Inflammatory macrophage treated with lipopolysaccharide for 1 hour (primary cell): ENCODE data around the gene DMWD.
"Not testable (repeated sequence)": the region's sequence is repeated elsewhere in the genome, so short reads cannot be mapped to it uniquely, and the experiment has no call there.

Experiments
- DNase-seq, 2 donors: peaks; one replicate each; pipeline ENCODE4 v3.0.0-alpha.2; 2020 to 2022

Gene DMWD

DNA sequence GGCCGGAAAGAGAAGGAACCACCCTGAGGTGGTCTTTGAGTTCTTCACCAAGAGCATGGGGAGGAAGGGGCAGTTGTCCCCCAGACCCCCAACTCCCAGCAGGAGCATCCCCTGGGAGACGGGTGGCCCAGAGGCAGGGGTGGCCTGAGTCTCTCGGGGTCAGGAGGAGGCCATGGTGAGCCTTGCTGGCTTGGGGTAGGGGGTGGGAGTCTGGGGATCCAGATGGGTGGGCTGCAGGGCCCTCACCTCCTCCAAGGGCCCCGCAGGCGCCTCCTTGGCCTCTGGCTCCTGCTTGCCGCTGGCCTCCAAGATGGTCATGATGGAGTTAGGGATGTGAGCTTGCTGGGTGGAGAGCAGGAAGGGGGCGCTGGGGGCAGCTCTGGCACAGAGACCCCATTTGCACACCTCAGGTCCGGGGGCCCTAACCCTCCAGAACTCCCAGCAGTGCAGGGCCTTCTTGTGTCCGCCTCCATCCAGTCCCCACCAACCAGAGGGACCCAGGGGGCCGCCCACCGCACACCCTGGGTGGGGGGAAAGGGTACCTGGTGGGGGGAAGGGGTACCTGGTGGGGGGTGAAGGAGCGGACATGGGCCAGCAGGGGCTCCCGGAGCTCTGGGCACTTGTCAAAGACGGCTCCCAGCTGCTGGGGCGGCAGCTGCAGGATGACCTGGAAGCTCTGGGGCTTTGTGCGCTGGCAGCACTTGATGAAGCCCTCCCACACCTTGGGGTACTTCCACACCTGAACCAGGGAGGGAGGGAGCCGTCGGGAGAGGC is 23.8 kb upstream of the DMWD start:
- no peak for DNase-seq

DNA sequence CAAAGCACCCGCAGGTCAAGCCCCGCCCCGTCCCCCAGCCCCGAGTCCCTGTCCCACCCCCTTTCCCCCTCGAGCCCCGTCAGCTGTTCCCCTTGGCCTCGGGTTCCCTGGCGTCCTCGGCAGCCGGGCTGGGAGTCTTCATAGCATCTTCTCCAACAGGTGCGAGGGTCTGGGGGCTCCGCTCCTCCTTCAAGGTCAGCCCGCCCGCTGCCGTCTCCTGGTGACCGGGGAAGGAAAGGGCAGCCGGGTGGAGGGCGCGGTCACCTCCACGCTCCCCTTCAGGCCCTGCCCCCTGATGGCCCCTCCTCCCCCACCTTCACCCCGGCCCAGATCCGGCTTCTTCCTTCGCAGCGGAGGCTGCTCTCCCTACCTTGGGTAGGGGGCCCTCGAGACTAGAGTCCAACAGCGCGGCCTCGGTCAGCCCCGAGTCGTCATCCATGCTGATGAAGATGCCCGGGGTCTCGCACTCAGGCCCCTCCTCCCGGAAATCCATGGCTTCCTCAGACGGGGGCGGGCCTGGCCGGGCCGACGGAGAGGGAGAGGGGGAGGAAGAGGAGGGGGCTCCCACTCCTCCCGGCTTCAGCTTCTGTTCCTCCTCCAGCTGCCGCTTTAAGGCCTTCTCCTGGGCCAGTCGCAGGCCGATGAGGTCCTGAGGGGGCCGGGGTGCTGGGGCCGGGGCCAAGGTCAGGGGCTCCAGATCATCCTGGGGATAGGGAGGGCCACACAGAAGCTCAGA is 23.0 kb upstream of the DMWD start:
- no peak for DNase-seq

DNA sequence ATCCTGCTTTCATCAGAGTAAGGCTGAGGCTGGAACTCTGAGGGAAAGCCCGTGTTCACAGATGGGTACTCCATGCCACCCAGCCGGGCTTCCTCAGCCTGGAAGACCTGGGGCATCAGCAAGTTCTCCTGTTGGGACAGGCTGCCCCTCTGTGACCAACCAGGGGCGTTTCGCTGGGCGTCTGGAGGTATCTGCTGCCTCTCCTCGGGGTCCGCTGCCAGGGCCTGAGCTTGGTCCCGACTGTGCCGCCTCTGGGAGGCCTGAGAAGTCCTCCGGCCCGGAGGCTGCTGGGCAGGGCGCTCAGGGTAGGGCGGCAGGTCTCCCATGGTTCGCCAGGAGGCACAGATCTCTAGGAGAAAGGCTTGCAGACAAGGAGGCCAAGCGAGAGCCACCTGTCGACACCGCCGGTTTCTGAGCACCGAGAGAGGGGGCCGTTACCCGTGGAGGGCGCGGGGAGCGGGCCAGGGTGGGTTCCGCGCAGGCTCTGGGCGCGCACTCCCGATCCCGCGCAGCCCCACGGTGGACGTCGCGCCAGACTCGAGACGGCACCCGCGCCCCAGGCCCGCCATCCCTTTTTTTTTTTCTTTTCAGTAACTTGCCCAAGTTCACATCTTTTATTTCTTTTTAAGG is 22.3 kb upstream of the DMWD start, which contains the start of gene RSPH6A:
RSPH6A (minus strand) TSS at position 458 of the 630 bp plus-strand sequence; CDS start at position 326, 132 bp downstream.
- DNase-seq, result no peak

DNA sequence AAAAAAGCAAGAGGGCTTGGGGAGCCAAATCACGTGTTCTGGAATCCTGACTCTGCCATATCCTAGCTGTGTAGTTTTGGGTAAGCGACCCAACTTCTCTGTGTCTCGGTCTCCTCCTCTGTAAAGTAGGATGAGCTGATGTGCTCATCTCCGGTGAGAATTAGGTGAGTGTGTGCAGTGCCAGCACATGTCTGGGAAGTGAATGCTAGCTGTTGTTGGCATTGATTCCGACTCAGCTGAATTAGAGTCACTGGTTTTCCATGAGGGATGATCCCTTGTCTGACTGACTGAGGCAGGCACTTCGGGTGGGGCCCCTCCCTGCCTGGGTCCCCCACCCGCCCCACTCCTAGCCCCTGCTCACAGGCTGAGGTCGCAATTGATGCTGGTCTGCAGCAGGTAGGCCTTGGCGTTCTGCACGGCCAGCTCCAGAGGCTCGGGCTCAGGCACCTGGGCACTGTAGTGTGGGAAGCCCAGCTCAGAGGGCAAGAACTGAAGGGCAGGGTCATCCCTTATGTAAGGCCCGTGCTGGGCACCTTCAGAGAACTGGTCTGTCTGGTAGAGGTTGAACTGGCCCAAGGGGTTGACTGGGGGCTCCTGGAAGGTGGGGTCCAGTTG is 21.6 kb upstream of the DMWD start:
- no peak for DNase-seq

DNA sequence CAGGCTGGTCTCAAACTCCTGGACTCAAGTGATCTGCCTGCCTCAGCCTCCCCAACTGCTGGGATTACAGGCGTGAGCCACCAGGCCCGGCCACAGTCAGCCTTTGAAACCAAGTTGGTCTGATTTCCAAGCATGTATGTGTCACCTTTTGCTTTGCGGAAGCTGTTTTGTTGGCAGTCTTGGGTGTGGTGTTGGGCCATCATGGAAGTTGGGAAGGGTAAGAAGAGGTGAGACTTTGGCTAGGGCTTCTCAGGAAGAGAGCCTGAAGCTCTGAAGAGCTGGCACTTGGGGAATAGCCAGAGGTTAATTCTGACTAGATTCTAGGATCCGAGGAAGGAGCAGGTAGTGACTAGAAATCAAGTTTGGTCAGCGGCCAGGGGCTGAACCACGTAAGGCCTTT is 19.7 kb upstream of the DMWD start:
- no peak for DNase-seq

- DNase-seq, result peak in 1 of 2 donors; percentile 27
Measured at GRCh38 chr19:45809643-45810159, 17.1 kb upstream of the DMWD start.

DNA sequence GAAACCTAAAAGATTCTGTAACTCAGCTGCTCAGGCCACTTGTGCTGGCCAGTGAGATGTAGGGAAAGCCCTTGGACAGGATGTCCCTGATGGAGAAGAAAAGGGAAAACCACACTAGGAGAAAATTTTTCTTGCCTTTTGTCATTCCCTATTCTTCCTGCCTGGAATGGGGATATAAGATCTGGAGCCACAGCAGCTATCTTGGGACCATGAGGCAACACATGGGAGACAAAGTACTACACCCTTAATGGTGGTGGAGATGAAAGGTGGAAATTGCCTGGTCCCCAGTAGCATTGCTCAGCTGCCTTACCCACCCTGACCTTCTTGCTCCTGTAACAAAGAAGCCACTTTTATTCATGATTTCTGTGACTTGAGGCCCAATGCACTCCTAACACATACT is 13.1 kb upstream of the DMWD start:
- DNase-seq, result no peak

DNA sequence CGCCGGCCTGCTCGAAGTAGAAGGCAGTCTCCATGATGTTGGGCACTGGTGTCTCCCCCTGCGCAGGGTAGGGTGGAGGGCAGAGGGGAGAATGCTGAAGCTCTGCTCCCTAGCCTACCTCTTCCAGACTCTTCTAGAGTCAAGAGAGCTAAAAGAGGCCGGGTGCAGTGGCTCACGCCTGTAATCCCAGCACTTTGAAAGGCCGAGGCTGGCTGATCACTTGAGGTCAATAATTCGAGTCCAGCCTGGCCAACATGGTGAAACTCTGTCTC is 12.2 kb upstream of the DMWD start:
- DNase-seq, result no peak

DNA sequence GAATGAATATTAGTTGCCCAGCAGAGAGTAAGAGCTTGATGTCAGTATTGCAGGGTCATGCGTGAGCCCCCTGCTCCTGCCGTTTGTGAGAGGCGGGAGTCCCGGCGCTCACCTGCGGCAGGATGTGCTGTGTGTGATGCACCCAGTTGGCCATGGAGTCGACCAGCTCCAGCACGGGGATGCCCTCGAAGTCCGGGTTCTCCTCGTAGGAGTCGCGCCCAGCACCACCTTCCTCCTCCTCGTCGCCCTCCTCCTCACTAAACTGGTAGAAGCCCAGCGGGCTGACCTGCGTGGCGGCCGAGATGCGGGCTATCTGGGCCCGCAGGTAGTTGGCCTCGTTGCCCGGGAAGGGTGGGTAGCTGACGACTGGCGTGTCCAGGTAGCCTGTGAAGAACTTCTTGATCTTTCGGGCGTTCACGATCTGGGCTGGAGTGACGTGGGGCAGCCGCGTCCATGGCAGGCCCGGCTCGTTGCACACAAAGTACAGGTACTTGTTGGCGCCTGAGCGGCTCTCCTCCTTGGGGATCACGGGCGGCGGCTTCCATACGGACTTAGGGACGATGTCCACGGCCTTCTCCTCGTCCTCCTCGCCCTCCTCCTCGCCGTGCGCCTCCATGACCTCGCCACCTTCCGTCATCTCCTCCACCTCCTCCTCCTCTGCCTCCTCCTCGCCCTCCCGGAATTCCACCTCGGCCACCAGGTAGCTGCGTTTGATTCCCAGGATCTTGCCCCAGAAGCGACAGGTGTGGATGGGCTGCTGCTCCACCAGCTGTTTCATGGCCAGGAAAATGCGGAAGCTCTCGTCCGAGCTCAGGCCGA is 11.7 kb upstream of the DMWD start:
- DNase-seq, result no peak

DNA sequence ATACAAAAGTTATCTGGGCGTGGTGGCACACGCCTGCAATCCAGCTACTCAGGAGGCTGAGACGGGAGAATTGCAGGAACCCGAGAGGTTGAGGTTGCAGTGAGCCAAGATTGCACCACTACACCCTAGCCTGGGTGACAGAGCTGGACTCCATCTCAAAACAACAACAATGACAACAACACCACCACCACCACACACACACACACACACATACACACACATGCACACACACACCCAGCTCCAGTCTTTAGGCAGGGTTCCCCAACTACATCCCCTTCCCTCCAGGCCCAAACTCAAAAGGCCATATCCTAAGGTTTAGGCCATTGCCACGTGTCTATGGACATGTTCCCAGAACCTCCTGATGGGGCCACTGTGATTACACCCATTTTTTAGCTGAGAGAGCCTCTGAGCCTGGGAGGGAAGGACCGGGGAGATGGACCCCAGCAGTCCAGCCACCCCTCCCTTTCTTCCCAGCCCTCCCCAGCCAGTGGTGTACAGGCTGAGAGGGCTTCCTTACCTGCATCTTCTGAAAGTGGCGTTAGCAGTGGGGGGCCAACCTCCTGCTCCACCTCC is 9.0 kb upstream of the DMWD start:
- no peak for DNase-seq

DNA sequence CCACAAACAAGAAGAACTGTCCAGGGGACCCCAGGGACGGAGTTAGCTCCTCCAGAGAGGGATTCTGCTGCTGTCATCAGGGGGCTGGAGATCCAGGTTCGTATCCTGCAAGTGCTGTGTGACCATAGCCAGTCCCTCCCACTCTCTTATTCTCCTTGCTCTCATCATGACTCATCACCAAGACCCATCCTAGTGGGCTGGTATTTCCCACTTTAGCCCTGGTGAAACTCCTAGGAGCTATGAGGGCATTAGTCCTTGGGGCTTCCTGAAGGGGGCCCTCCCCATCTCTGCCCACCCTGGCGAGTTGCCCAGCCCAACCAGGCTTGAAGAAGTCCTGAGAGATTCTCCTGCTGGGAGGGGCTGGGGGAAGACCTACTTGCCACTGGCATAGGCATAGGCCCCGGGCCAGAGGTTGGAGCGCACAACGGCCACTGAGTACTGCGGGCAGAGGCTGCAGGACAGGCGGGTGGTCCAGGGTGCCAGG is 7.5 kb upstream of the DMWD start:
- peak; percentile 31 to 80 for DNase-seq

DNA sequence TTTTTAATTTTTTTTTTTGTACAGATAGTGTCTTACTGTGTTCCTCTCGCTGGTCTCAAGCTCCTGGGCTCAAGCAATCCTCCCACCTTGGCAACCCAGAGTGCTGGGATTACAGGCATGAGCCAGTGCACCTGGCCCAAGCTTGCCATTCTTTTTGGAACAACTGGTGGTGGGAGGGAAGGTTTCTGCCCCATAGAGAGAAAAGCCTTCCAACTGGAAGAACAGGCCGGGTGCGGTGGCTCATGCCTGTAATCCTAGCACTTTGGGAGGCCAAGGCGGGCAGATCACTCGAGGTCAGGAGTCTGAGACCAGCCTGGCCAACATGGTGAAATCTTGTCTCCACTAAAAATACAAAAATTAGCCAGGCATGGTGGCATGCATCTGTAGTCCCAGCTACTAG is 6.9 kb upstream of the DMWD start:
- not testable (repeated sequence) for DNase-seq

DNA sequence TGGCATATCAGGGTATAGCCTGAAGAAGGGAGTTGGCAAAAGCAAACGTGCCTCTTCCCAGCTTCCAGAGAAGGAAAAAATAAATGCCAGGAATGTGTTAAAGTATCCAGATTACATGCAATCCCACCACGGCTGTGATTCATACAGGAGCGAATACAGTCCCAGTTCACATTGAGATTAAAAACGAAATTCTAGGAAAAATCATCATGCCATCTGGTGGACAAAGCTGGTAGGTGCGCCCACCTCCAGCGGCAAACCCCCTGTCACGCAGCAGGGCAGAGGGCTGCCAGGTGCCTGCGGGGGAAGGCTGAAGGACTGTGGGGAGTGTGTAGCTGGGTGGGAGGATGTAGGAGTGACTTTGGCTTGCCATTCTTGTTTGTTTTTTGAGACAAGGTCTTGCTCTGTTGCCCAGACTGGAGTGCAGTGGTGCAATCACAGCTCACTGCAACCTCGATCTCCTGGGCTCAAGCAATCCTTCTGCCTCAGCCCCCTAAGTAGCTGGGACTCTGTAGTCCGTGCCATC is 6.4 kb upstream of the DMWD start:
- peak; percentile 31 to 82 for DNase-seq

- no peak for DNase-seq
Measured at GRCh38 chr19:45794627-45795026, 2.0 kb upstream of the DMWD start.

DNA sequence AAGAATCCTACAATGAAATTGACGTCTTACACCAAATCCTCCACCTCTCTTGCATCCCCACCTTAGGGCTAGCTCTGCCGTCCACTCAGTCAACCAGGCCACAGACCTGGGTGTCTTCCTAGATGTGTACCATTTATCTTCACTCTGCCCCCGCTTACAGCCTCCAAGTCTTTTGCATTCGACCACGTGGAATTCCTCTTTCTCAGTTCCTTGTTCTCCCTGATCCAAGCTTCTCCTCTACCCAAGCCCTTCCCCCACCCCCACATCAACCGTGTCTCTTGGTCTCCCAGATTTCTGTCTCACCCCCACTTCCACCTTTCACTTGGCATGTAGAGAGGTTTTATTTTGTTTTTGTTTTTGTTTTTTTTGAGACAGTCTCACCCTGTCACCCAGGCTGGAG is 1.2 kb upstream of the DMWD start:
- DNase-seq, result peak; percentile 55 to 83

- DNase-seq, result no peak
Measured at GRCh38 chr19:45793178-45793564, 526 bp upstream of the DMWD start.

- DNase-seq, result no peak
Measured at GRCh38 chr19:45791744-45792469, 738 bp downstream of the DMWD start.

DNA sequence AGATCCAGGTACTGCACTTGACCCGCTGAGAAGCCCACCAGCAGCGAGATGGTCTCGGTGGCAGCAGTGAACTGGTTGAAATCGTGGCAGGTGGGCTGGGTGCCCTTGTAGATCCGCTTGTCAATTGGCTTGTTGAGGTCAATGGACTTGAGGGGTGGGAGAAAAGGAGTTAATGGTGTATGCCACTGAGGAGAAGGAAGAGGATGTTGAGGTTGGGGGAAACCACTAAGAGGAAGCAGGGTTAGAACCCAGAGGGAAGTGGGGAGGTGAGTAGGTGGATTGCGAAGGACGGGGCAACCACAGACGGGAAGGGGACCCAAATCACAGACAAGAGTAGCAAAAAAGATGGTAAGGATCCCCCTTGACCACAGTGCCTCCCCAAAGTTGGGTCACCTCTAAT is 1.7 kb downstream of the DMWD start:
- peak; percentile 90 to 92 for DNase-seq

GRCh38 chr19:45789035-45789786 is 3.4 kb downstream of the DMWD start:
- no peak for DNase-seq

DNA sequence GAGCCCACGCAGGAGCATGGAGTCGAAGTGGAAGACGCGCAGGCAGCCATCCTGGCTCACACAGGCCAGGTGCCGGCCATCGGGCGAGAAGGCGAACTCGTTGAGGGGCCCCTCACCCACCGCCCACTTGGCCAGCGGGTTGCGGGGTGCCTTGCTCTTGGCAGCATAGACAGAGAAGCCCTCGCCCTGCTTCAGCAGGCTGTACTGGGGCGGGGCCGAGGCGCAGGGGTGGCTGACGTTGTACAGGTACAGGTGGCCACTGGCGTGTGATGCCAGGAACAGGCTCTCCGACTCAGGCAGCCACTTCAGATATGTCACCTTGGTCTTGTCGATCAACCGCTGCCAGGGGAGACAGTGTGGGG is 6.1 kb downstream of the DMWD start:
- DNase-seq, result no peak
